MCF 10A (cell line): ENCODE measurements around the gene FAM177B. TPM values are rescaled to one million over a fixed set of nuclear protein-coding genes. Genes with fewer than 3 reads are reported as not detected.

Experiments used
- BruUV-seq: library from RNA; stranded (reverse); fragments of 400-500 nt; replicated peaks from 2 replicates; lab custom pipeline; 2021; lab: Mats Ljungman, UMichigan
- CTCF ChIA-PET: fragments of 300-600 bp; sonication (Branson Sonifier 250); formaldehyde crosslinking; extraction: SDS; loops from one replicate; lab custom pipeline; 2021; ENCODE audit warnings: antibody characterized with exemption, inconsistent platforms; lab: Yijun Ruan, JAX
- POLR2A ChIA-PET: fragments of 300-600, 350-650 bp; sonication (Branson Sonifier 250); formaldehyde crosslinking; extraction: SDS; loops from one replicate; lab custom pipeline; 2020; ENCODE audit warnings: antibody characterized with exemption, inconsistent platforms; lab: Yijun Ruan, JAX
- DNase-seq: peaks from one replicate; pipeline ENCODE4 v3.0.0-alpha.2; 2018; ENCODE audit not compliant: unreplicated experiment
- H3K27ac Mint-ChIP-seq: one replicate; pipeline ENCODE4 v1.8.0; 2022; ENCODE audit warnings: mild to moderate bottlenecking, low read depth, mixed read lengths; ENCODE audit not compliant: unreplicated experiment
- H3K27me3 Mint-ChIP-seq: one replicate; pipeline ENCODE4 v1.8.0; 2022; ENCODE audit warnings: mixed read lengths; ENCODE audit not compliant: insufficient read depth, unreplicated experiment
- H3K36me3 Mint-ChIP-seq: one replicate; pipeline ENCODE4 v1.8.0; 2022; ENCODE audit warnings: mild to moderate bottlenecking, moderate library complexity, mixed read lengths; ENCODE audit not compliant: insufficient read depth, unreplicated experiment
- H3K4me1 Mint-ChIP-seq: one replicate; pipeline ENCODE4 v1.8.0; 2022; ENCODE audit warnings: mixed read lengths; ENCODE audit not compliant: insufficient read depth, unreplicated experiment
- H3K4me3 Mint-ChIP-seq: one replicate; pipeline ENCODE4 v1.8.0; 2022; ENCODE audit warnings: mild to moderate bottlenecking, moderate library complexity, mixed read lengths; ENCODE audit not compliant: unreplicated experiment
- H3K9me3 Mint-ChIP-seq: one replicate; pipeline ENCODE4 v1.8.0; 2022; ENCODE audit warnings: mixed read lengths; ENCODE audit not compliant: unreplicated experiment
- CTCF ChIP-seq: fragments of 200-600 bp; IDR thresholded peaks from one replicate; pipeline ENCODE4 v1.8.0; 2022; ENCODE audit warnings: antibody characterized with exemption, mild to moderate bottlenecking; ENCODE audit not compliant: unreplicated experiment
- intact Hi-C: fragments of 100-400 bp; cut with micrococcal nuclease; formaldehyde crosslinking; loops from 2 replicates; pipeline ENCODE4 v1.14.1; 2022
- total RNA-seq: library from RNA; stranded (reverse); gene quantifications from 2 replicates; pipeline ENCODE4 v1.2.3, GENCODE V29; 2022

Gene FAM177B
- total RNA-seq, 1 experiment from 2014 or later: not detected

GRCh38 chr1:222772996-222773379 lies 36.0 kb downstream of the FAM177B start:
- no peaks in the 10 kb centered on the region for H3K36me3 Mint-ChIP-seq

GRCh38 chr1:222777463-222777862 lies 40.5 kb downstream of the FAM177B start:
- Mint-ChIP-seq H3K4me3 (peak overlapping the region; percentile 28), H3K27me3 (peaks cover 9% of the 10 kb centered on the region), H3K4me1 (peaks cover 26% of the 10 kb centered on the region), H3K27ac (peak overlapping the region; percentile 77), H3K9me3 (no peaks in the 10 kb centered on the region), H3K36me3 (no peaks in the 10 kb centered on the region)
- intact Hi-C loops: no loop called here
- POLR2A ChIA-PET: interaction anchor here (0.6 to 3.2 kb wide), 18 partner anchors 9 to 1977 kb away, joined by 3 to 56 read pairs (median 4); no protein-coding TSS in a partner anchor
- BruUV-seq: no TSS peak
- no peak for TF ChIP-seq CTCF
- DNase-seq: peak; percentile 100
- CTCF ChIA-PET: interaction anchor here (0.6 to 2.8 kb wide), 5 partner anchors 14 to 53 kb away, joined by 4 to 15 read pairs (median 8); no protein-coding TSS in a partner anchor

More at GRCh38 chr1:222772996-222773379, 36.0 kb downstream of the FAM177B start:
- TF ChIP-seq CTCF: no peak
- BruUV-seq: no TSS peak
- DNase-seq: no peak
- Mint-ChIP-seq H3K4me1 (peaks cover 31% of the 10 kb centered on the region), H3K9me3 (peaks cover 10% of the 10 kb centered on the region), H3K27me3 (no peaks in the 10 kb centered on the region), H3K4me3 (no peak overlapping the region), H3K27ac (no peak overlapping the region)
- intact Hi-C loops: no loop called here
- CTCF ChIA-PET: interaction anchor here (0.7 to 1.1 kb wide), 2 partner anchors 18 to 21 kb away, joined by 3 to 4 read pairs; no protein-coding TSS in a partner anchor
- POLR2A ChIA-PET: no interaction called here

DNA sequence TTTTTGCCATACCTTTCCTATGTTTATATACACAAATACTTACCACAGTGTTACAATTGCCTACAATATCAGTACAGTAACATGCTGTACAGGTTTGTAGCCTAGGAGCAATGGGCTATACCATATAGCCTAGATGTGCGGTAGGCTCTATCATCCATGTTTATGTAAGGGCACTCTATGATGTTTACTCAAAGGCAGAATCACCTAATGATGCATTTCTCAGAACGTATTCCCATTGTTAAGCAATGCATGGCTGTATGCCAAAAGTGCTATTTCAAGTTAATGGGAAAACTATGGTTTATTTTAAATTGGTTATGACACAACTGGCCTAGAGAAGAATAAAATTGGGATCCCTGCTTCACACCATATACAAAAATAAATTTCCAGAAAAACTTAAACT lies 41.0 kb downstream of the FAM177B start:
- no TSS peak for BruUV-seq
- peak overlapping the region; percentile 28 for H3K4me3 Mint-ChIP-seq
- ChIA-PET POLR2A (interaction anchor here (0.7 to 1.4 kb wide), 4 partner anchors 23 to 713 kb away, joined by 4 to 11 read pairs (median 4); no protein-coding TSS in a partner anchor), CTCF (interaction anchor here (0.7 to 1.8 kb wide), 2 partner anchors 312 to 345 kb away, joined by 5 to 6 read pairs; no protein-coding TSS in a partner anchor)
- intact Hi-C loops: loop anchor here (1.0 kb wide), 1 partner anchor 24 kb away; no protein-coding TSS in a partner anchor
- DNase-seq: peak; percentile 100
- peaks cover 14% of the 10 kb centered on the region for H3K27me3 Mint-ChIP-seq
- no peaks in the 10 kb centered on the region for H3K9me3 Mint-ChIP-seq
- no peak for TF ChIP-seq CTCF
- H3K36me3 Mint-ChIP-seq: no peaks in the 10 kb centered on the region
- peak overlapping the region; percentile 77 for H3K27ac Mint-ChIP-seq
- H3K4me1 Mint-ChIP-seq: peaks cover 21% of the 10 kb centered on the region

DNA sequence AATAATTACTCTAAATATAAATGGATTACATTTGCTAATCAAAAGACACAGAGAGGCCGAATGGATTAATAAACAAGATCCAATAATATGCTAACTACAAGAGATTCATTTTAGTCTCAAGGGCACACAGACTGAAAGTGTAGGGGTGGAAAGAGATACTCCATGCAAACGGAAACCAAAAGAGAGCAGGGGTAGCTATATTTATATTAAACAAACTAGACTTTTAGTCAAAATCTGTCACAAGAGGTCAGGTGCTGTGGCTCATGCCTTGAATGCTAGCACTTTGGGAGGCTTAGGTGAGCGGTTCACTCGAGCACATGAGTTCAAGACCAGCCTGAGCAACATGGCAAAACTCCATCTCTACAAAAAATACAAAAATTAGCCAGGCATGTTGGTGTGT lies 44.2 kb downstream of the FAM177B start:
- no peak for TF ChIP-seq CTCF
- ChIA-PET CTCF (interaction anchor here (0.6 kb wide), 1 partner anchor 42 kb away, joined by 3 read pairs; no protein-coding TSS in a partner anchor), POLR2A (interaction anchor here (0.6 kb wide), 1 partner anchor 764 kb away, joined by 3 read pairs; no protein-coding TSS in a partner anchor)
- Mint-ChIP-seq H3K36me3 (no peaks in the 10 kb centered on the region), H3K9me3 (no peaks in the 10 kb centered on the region), H3K4me3 (no peak overlapping the region), H3K4me1 (peaks cover 45% of the 10 kb centered on the region), H3K27ac (no peak overlapping the region), H3K27me3 (peaks cover 28% of the 10 kb centered on the region)
- BruUV-seq: no TSS peak
- intact Hi-C loops: no loop called here
- no peak for DNase-seq
